HG03439 (cell line): ENCODE measurements around the gene PAX2.

Experiments used
- ATAC-seq: cut with Tn5 transposase; IDR thresholded peaks from one replicate; pipeline ENCODE4 v1.9.1; 2021; ENCODE audit warnings: mild to moderate bottlenecking, moderate library complexity; ENCODE audit not compliant: unreplicated experiment

Gene PAX2

DNA sequence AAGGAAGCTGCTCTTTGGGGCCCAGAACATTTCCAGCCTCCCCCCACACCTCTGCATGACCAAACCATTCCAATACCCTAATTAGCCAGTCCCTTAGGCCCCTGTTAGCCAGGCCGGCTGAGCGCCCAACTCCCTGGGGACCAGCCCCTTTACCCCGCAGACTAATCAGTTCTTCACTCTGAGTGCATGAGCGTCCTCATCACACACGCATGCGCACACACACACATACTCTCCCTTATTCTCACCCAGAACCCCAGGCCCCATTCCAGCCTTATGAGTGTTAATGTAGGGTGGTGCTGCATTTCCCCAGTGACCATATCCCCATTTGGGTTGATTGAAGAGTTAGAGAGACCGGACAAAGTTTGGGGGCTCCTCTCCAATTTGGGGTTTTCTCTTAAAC is 90.4 kb downstream of the PAX2 start:
- no peak for ATAC-seq

DNA sequence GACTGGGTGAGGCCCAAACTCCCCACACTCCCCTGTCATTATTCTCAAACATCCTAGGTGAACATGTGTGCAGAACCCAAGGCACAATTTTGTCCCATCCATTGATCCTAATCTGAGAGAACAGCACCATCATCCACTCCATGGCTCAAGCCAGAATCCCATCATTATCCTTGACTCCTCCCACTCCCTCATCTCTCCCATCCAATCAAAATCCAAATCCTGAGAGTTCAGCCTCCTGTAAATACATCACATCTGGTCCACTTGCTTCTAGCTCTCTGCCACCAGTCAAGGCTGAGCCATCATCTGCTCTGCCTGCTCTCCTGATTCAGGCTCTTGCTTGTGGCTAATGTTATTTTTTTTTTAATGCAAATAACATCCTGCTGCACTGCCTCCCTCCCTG is 91.5 kb downstream of the PAX2 start:
- ATAC-seq = no peak

- no peak for ATAC-seq
These were observed 91.9 kb downstream of the PAX2 start for GRCh38 chr10:100837300-100837699.

DNA sequence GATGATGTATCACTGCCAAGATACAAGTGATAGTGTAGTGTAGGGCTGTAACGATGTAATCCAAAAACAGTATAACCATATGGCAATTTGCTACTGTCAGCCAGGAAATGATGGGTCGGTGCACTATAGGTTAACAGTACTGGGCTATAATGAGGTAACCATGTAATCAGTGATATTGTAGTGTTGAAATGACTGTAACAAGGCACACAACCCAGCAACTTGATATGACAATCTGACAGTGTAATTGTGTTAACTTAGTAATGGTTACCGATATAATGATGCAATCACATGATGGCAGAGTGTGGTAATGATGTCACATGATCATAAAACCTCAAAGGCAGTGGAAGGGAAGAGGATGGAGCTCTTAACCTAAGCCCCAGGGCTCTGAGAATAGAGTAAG is 93.6 kb downstream of the PAX2 start:
- ATAC-seq = no peak

GRCh38 chr10:100841528-100841927 is 96.1 kb downstream of the PAX2 start:
- ATAC-seq = no peak

- no peak for ATAC-seq
These were observed 102.1 kb downstream of the PAX2 start for GRCh38 chr10:100847440-100847839.

DNA sequence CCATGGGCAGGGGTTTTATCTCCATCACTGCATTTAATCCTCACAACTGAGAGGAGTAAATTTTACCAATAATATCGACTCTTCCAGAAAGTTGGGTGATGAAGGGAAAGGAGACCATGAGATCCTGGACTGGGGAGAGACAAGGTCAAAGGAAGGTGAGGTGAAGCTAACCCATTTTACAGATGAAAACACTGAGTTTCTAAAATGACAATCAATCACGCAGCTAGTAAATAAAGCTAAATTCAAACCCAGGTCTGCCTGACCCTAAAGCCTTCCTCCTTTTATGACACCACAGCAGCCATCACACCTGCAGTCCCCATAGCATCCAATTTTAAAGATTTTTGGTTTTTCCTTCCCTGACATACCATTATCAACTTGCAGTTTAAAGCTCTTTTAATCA is 103.4 kb downstream of the PAX2 start:
- no peak for ATAC-seq

DNA sequence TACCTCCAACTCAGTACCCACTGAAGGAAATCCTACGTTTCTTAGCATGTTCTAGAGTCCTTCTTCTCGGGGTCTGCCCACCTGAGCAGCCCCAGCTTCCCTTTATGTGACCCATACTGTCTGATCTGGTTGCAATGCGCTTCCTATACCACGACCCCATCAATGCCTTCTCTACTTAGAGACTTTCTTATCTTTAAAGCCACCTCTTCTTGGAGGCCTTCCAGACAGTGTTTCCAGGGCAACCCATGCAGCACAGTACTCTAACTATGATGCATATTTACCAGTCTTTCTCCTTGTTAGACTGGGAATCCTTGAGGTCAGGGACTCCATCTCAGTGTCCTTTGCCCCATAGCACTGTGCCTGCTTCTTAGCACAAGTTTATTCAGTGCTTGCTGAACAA is 112.9 kb downstream of the PAX2 start:
- ATAC-seq = no peak

DNA sequence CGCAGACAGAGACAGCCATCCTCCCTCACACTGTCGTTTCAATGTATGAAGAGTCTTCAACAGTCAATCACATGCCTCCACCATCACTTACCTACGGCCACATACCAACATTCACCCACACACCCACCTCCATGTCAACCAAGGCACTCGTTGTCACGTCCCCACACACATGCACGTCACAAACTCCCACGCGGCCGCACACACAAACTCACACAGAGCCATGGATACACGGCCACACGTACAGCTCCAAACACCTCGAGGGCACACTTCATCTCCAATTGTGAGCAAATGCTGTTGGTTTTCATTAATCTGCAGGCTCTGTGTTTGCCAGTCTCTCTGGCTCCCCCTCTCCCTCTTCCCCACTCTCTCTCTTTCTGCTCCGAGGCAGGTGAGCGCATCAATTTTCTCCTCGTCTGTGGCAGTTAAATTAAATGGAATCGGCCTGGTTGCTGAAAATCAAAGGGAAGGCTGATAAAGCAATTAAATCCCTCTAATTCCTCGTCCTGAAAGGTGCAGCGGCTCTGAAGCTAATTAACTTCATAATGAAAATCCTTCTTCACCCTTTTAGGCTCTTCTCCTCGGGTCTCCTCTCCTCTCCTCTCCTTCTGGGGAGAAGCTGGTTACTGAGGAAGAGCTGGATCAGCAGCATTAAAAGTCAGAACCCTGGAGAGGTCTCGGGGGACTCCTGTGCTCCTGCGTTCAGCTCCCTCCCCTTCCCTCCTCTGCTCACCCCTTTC is 113.5 kb downstream of the PAX2 start:
- no peak for ATAC-seq

GRCh38 chr10:100859484-100859763 is 114.0 kb downstream of the PAX2 start:
- no peak for ATAC-seq

GRCh38 chr10:100863433-100863832 is 118.1 kb downstream of the PAX2 start:
- no peak for ATAC-seq

DNA sequence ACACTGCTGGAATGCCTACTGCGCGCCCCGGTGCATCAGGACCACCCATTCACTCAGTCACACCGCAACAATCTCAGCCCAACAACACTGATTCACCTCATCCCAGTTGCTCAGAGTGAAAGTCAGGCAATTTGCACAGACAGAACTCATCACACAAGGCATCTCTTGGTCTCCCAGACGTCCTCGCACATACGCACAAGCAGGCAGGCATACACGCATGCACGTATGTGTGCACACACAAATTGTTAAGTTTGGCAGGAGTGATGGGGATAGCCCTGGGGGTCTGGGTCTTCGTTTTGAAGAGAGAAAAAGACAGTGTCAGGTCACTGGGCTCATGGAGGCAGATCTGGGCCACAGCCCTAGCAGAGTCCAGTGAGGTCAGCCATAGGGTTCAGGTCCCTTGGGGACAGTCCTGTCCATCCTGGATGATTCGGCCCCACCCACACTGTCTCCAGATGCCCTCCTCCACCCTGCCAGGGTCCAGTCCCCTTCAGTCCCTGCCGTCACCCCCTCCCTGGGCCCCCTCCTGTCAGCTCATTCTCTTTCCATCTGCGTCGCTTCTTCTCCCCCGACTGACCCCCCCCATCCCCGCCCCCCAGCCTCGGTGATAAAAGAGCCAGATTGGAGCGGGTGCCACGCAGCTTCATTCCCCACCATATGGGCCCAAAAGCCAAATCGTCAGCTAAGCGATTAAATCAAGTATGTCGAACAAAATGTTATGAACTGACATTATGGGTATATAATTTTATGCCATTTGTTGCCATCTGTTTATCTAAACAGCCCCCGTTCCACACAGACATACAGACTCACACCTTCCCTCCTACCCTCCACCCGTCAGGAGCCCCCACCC is 118.9 kb downstream of the PAX2 start:
- ATAC-seq = no peak

GRCh38 chr10:100864978-100865377 is 119.6 kb downstream of the PAX2 start:
- ATAC-seq = no peak

DNA sequence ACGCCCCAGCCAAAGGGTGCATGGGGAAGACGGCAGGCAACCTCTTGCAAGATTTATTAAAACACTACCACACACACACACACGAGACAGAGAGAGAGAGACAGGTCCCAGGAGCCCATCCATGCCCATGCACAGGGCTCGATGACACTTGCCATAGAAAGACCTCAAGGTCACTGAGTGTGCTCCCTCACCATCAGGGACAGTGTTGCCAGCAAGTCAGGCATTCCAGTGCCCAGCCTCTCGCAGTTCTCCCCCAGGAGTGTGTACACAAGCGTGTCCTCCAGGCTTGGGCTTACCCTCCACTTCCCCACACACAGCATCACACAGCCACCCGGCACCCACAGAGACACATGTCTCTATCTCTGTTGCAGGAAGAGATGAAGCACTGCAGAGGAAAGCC is 120.6 kb downstream of the PAX2 start:
- ATAC-seq = no peak

GRCh38 chr10:100866575-100867098 is 121.3 kb downstream of the PAX2 start:
- no peak for ATAC-seq

DNA sequence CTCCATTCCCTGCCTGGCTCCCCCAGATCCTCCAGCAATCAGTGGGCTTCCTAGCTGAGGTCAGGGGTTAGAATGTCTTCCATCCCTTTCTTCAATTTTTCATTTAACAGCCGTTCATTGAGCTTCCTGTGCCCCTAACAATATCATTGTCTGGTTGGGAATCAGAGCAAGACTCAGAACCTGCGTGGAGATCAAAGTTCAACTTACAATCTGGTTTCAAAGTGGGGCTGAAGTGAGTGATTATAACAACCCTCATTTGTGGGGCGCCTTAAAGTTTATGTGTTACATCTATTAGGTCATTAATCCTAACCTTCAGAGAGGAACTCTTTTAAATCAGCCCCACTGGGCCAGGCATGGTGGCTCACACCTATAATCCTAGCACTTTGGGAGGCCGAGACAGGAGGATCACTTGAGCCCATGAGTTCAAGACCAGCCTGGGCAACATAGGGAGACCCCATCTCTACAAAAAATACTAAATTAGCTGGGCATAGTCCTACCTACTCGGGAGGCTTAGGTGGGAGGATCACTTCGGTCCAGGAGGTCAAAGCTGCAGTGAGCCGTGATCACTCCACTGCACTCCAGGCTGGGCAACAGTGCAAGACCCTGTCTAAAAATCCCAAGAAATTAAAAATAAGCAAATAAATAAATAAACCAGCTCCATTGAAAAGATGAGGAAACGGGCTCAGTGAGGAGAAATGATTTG is 122.0 kb downstream of the PAX2 start:
- no peak for ATAC-seq

DNA sequence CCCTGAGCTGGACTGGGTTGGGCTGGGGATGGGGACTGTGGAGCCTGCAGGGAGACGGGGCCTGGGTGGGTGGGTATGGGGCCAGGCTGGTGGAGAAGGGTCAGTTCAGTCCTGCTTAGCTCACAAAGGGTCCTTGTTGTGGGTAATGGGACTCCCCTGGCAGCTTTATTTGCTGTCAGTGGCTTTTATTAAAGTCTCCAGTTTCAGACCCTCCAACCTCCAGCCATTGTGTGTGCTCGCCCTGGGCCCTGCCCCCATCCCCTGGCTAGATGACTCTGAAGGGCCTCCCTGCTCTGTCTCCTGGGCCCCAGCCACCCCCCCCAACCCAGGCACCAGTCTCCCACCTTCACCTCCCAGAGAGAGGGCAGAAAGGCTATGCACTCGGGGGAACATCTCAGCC is 123.0 kb downstream of the PAX2 start:
- ATAC-seq = no peak

DNA sequence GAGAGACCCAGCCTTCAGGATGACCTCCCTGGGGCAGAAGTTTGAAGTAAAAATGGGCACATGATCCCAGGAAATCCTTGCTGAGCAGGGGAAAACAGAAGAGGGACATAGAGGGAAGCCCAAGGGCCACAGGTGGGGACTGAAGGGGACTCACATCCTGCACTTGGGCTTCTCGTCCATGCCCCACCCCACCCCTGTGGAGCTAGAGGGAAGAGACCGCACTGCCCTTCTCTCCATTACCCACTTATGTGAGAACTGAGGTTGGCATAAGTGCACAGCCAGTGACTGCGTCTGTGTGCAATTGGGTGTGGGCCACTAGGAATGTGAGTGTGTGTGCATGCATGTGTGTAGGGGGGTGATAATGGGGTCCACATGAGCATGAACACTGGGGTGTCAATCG is 124.0 kb downstream of the PAX2 start:
- ATAC-seq = no peak

DNA sequence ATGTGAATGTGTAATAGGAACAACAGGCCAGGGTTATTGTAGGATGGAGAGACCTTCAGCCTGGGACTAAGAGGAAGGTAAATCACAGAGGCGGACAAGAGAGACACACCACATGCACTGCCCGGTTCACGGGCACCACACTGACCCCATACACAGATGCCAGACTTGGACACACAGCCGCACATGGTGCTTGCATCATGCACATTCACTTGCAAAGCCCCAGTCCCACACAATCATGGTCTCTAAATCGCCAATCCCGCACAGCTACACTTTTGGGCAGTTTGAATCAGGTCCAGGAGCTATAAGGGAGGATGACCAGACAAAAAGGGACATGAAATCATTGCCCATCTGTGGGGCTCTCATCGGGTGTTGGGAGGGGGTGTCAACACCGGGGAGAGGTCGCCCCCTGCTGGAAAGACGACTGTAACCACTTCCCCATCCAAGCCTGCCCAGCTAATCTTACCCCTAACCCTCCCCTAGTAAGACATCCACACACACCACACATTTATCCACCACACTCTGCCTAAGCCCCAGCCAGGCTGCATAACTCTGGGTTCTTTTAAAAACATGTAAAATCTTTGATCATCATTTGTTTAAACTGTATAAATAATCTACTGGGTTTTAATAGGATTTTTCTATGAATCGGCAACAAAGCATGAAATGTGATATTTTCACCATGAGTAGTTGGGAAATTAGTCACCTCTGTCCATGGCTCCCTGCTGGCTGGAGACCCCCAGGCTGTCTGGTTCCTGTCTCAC is 126.8 kb downstream of the PAX2 start:
- no peak for ATAC-seq

- ATAC-seq = no peak
These were observed 127.9 kb downstream of the PAX2 start for GRCh38 chr10:100873146-100873826.
